GM12801 (cell line): ENCODE data around the gene HINFP.

Source experiments
- TF ChIP-seq, protein P1 (sequence below): IDR thresholded peaks from one replicate; pipeline ENCODE4 v1.5.1; 2011; ENCODE audit warnings: control low read depth; ENCODE audit not compliant: insufficient read length; ENCODE audit errors: extremely low read depth

HINFP gene

DNA sequence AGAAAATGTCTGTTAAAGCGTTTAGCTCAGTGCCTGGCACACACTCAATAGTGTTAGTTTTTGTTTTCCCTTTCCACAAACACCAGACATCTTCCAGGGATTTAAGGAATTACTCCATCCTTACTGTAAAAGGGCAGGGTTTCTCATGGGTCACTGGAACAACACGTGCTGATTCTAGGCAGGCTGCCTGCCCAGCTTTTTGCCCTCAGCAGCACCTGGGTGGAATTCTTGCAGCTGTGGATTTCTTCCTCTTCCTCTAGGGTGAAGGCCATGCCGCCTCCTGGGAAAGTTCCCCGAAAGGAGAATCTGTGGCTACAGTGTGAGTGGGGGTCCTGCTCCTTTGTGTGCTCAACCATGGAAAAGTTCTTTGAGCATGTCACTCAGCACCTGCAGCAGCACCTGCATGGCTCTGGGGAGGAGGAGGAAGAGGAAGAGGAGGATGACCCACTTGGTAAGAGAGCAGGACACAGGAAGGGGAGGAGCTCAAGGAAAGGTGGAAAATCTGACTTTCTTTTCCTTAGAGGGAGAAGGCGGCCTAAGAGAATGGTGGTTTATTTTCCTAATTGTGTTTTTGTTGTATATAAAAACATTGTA, 5.4 kb downstream of the HINFP start:
- TF ChIP-seq, protein P1, sequence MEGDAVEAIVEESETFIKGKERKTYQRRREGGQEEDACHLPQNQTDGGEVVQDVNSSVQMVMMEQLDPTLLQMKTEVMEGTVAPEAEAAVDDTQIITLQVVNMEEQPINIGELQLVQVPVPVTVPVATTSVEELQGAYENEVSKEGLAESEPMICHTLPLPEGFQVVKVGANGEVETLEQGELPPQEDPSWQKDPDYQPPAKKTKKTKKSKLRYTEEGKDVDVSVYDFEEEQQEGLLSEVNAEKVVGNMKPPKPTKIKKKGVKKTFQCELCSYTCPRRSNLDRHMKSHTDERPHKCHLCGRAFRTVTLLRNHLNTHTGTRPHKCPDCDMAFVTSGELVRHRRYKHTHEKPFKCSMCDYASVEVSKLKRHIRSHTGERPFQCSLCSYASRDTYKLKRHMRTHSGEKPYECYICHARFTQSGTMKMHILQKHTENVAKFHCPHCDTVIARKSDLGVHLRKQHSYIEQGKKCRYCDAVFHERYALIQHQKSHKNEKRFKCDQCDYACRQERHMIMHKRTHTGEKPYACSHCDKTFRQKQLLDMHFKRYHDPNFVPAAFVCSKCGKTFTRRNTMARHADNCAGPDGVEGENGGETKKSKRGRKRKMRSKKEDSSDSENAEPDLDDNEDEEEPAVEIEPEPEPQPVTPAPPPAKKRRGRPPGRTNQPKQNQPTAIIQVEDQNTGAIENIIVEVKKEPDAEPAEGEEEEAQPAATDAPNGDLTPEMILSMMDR, result no peak

DNA sequence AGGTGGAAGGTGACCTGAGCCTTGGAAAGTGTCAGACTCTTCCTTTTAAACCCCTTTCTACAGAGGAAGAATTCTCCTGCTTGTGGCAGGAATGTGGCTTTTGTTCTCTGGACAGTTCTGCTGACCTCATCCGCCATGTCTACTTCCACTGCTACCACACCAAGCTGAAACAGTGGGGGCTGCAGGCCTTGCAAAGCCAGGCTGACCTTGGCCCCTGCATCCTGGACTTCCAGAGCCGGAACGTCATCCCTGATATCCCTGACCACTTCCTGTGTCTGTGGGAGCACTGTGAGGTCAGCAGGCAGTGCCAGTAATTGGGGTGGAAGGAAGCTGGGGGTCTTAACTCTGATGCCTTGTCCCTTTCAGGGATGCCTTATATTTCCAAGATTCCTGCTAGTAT, 9.3 kb downstream of the HINFP start:
- TF ChIP-seq, protein P1, result no peak

DNA sequence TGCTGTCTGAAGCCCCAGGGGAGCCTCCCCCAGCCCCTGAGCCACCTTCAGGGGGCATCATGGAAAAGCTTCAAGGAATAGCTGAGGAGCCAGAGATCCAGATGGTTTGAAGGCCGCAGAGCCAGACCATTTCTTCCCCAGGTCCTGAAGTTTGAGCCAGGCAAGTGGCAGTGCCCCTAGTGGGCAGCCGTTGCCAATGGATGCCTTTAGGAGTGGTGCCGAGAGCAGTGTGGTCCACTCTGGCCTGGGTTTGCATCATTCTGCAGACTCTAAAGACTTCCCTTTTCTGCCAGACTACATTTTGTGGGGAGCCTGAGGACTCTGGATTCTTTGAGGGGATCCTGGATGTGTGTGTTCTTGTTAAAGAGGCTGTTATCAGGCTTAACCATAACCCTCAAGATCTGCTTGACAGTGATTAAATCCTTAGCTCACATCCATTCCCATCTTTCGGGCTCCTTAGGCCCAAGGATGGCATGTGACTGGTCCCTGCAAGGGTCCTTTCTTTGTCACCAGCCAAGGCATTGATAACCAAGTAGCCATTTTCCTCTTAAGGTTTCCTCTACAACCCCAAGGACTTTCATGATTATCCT, 13.1 kb downstream of the HINFP start:
- TF ChIP-seq, protein P1, result no peak

DNA sequence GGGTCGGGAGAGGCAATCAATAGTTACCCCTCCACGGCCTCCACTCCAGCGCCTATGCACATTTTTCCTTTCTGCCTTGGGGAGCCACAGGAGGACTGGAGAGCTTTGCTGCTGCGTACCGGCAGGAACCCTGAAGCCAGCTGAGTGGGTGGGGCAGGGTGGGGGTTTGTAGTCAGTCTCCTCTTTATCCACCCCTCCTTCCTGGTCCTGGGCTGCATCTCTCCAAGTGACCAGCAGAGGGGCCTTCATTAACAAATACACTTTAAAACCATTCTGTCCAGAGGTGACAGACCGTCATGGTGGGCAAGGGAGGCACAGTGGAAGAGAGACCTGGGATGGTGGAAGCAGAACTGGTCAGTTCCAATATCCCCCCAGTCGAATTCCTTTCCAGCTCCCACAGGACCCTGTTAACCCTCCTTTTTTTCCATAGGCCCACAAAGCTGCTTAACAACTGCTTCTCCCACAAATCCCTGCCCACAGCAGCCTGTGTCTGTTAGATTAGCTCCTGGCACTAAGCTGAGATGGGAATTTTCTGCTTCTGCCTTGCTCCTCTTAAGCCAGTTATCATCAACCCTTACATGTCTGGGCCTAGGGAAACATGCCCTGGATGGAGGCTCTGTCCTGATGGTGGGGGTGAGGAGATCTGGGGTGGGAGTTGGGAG, 23.6 kb downstream of the HINFP start:
- TF ChIP-seq, protein P1, result no peak

DNA sequence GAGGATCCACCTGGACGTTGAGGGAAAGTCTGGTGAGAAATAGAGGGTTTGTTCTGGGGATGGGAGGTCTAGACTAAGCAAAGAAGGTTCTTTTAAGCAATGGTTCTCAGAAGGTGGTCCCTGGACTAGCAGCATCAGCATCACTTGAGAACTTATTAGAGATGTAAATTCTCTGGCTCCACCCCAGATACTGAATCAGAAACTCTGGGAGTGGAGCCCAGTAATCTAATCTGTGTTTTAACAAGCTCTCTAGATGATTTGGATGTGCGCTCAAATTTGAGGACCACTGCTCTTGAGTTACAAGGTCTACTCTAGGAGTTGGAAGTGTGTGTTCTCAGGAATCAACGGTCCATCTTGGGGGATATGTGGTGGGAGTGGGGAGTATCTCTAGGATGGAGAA, 24.2 kb downstream of the HINFP start:
- TF ChIP-seq, protein P1, result no peak

DNA sequence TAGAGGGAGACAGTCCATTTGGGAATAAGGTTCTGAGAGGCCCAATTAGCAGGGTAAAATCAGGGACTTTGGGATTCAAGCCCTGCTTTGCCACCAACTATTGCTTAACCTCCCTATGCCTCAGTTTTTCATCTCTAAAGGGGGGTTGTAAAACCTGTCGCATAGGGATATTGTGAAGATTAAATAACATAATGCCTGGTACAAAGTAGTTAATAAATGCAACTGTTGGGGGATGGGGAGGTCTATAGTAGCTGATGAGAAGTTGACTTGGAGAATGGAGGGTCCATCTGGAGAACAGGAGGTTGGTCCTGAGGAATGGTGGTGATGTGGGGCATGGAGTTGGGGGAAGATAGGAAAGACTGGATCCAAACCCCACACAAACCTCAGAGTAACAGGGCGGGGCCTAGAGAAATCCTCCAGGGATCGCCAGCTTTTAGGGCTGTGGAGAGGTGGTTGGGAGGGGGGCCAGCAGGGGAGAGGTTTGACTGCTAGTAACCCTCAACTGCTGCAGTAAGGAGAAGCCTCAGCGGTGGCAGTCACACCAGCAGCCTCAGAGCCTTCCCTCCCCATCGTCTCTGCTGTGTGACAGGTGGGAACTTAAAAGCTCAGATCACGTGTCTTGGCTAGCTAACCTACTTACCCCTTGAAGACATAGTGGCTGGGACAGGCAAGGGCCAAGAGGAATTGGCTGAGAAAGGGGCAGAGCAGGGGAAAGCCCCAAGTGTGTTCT, 26.4 kb downstream of the HINFP start:
- TF ChIP-seq, protein P1, result no peak

DNA sequence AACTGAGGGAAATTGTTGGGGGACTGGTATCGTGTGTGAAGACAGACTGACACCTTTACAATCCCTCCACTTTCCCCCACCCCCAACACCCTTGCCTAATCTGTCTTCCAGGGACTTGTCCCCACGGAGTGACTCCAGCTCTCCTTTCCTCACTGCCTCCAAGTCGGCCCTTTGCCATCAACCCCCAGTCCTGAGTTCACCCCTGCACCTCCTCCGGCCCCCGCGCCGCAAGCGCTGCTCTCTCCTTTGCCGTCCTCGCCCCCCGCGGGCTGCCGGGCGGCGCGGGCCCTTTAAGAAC, 27.3 kb downstream of the HINFP start:
- TF ChIP-seq, protein P1, result no peak
